Measurements from ENCODE around the gene HK2.
"Not testable (repeated sequence)": the region's sequence is repeated elsewhere in the genome, so short reads cannot be mapped to it uniquely, and the experiment has no call there.

Gene HK2

GRCh38 chr2:74831693-74832530 is 2.0 kb upstream of the HK2 start:
- H3K36me3 ChIP-seq, result no peaks in the 10 kb centered on the region
- TF ChIP-seq CTCF (IDR thresholded peaks at IDR 0.05), result no peak
- H3K4me1 ChIP-seq, result peaks cover 0 to 20% (median 11%) of the 10 kb centered on the region in 4 donors
- H3K27me3 ChIP-seq, result no peaks in the 10 kb centered on the region
- H3K27ac ChIP-seq, result no peak overlapping the region
- H3K4me3 ChIP-seq, result no peak overlapping the region
- no peak for DNase-seq
- intact Hi-C loops (cut with DNase I; ENCODE audit: low total_unique reads), result no loop called here
- no peaks in the 10 kb centered on the region for H3K9me3 ChIP-seq

GRCh38 chr2:74834234-74834791 is 386 bp downstream of the HK2 start:
- H3K36me3 ChIP-seq; intact Hi-C loops (cut with DNase I; ENCODE audit: low total_unique reads); H3K9me3 ChIP-seq; H3K27me3 ChIP-seq: not testable (repeated sequence)
- peak in 1 of 2 donors; percentile 74 for DNase-seq
- H3K4me3 ChIP-seq, result peak overlapping the region; percentile 59 to 69
- peaks cover 0 to 29% (median 13%) of the 10 kb centered on the region in 4 donors for H3K4me1 ChIP-seq
- H3K27ac ChIP-seq, result peak overlapping the region; percentile 84 to 91

- Histone ChIP-seq H3K4me1 (peaks cover 0 to 29% (median 13%) of the 10 kb centered on the region in 4 donors), H3K36me3 (no peaks in the 10 kb centered on the region), H3K9me3 (no peaks in the 10 kb centered on the region), H3K4me3 (peak overlapping the region; percentile 59 to 69), H3K27me3 (no peaks in the 10 kb centered on the region), H3K27ac (peak overlapping the region; percentile 84 to 91)
- intact Hi-C loops (cut with DNase I; ENCODE audit: low total_unique reads), result no loop called here
- DNase-seq, result peak in 1 of 2 donors; percentile 23
- no peak for TF ChIP-seq CTCF (IDR thresholded peaks at IDR 0.05)
These were observed 1.1 kb downstream of the HK2 start for GRCh38 chr2:74834792-74835755.

- DNase-seq, result no peak
- Histone ChIP-seq H3K9me3 (no peaks in the 10 kb centered on the region), H3K27me3 (no peaks in the 10 kb centered on the region), H3K36me3 (no peaks in the 10 kb centered on the region), H3K4me1 (peaks cover 0 to 29% (median 13%) of the 10 kb centered on the region in 4 donors), H3K27ac (peak overlapping the region; percentile 84 to 91), H3K4me3 (peak overlapping the region; percentile 59 to 69)
- peak; percentile 56 to 57 for TF ChIP-seq CTCF (IDR thresholded peaks at IDR 0.05)
- intact Hi-C loops (cut with DNase I; ENCODE audit: low total_unique reads), result loop anchor here (2.0 kb wide), 2 partner anchors 41 to 119 kb away; no protein-coding TSS in a partner anchor
These were observed 2.1 kb downstream of the HK2 start for GRCh38 chr2:74835831-74836674.

GRCh38 chr2:74836675-74837401 is 2.9 kb downstream of the HK2 start:
- Histone ChIP-seq H3K4me1 (peaks cover 0 to 29% (median 13%) of the 10 kb centered on the region in 4 donors), H3K27ac (peak overlapping the region; percentile 42 to 84), H3K4me3 (peak overlapping the region in 1 of 2 donors; percentile 69), H3K9me3 (no peaks in the 10 kb centered on the region), H3K27me3 (no peaks in the 10 kb centered on the region), H3K36me3 (no peaks in the 10 kb centered on the region)
- TF ChIP-seq CTCF (IDR thresholded peaks at IDR 0.05), result peak in 1 of 2 experiments; percentile 4
- intact Hi-C loops (cut with DNase I; ENCODE audit: low total_unique reads), result loop anchor here (2.0 kb wide), 2 partner anchors 40 to 120 kb away; no protein-coding TSS in a partner anchor
- peak; percentile 44 to 87 for DNase-seq

Measured in tibial artery (tissue), 4 donors.